NCI-H446 (cell line): ENCODE measurements around the gene PRSS56.

Source experiments
- DNase-seq, 2 experiments: peaks; one replicate each; lab custom pipeline; 2025; lab: John Stamatoyannopoulos, UW

The PRSS56 gene

DNA sequence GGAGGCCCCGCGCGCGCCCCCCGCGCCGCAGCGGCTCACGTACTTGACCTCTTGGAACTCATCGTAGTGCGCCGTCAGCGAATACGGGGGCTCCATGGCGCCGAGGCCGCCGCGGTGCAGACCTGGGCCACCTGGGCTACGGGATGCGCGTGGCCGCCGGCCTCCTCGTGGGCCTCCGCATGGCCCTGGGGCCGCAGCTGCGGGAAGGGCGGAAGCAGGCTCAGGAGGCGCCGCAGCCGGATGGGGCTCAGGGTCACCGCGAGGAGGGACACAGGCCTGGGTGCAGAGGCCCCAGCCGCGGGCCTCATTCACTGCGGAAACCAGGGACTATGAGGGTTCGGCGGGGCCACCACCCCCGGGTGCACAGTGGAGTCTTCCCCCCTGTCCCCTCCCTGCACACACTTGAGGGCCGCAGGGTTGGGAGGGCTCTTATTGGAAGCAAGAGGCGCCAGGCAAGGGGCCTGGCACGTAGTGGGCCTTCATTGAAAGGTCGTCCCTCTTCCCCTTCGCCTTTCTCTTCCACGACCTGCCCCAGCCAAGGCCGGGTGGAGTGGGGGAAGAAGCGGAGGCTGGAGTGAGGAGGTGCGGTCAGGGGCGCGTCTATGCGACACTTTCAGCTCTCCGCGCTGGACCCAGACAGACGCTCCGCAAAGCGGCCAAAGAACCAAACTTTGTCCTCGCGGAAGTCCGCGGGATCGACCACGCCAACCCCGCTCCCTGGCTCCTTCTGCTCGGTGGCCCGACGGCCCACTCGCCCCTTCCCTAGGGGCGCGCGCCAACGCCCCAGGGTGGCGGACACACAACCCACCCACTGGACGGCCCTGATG is 33.4 kb upstream of the PRSS56 start:
- no peak for DNase-seq

DNA sequence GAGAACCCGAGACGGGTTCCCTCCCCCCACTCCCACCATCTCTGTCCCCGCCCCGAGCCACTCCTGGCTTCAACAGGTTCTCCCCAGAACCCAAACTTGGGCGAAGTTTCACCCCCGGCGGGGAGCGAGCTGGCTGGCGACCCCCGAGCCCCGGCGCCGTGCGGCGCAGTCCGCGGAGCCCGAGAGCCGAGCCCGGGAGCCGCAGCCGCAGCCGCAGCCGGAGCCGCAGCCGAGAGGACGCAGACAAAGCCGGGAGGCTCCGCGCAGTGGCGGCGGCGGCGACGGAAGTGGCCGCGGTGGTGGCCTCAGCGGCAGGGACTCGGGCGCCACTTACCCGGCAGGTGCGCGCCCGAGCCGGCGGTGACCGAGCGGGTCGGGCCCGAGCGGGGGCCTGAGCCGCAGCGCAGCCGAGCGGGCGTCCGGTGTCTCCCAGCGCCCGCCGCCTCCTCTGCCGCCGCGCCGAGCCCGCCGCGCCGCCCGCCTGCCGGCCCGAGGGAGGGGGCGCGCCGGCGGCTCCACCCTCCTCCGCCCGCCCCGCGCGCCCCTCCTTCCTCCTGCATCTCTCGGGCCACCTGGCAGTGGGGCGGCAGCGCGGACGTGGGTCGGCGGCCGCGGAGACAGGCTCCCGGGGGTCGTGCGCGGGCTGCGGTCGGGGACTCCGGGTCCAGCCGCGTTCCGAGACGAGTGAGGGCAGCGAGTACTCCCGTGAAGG is 32.6 kb upstream of the PRSS56 start, which contains the start of gene ECEL1:
Gene ECEL1 (minus strand): TSS at position 450 of the 712 bp plus-strand sequence. CDS start 1,181 bp downstream, outside the sequence.
- no peak for DNase-seq

DNA sequence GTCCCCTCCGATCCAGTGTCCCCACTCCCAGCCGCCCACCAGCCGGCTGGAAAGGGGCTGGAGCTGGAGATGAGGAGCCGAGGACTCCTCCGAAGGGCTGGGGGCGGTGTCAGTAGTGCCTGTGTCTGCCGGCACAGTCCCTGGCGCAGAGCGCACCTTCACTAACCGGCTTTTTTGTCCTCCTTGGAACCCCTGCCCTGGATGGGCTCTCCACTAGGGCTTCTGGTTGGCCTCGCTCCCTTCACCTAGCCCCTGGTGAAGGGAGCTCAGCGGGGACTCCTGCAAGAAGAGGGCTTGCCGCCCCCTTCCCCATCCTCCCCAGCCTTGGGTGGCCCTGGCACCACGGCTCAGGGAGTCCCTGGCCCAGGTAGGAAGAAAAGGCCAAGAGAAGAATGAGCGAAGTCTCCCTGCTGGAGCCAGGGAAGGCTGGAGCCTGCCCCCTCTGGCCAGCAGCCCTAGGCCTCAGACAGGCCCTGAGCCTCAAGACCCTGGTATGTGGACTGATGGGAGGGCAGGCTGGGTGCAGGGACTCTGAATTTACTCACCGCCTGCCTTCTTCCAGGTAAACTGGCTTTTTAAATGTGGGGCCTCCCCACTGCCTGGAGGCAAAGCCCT is 32.0 kb upstream of the PRSS56 start:
- DNase-seq, result no peak

GRCh38 chr2:232488721-232489300 is 31.4 kb upstream of the PRSS56 start:
- DNase-seq, result no peak

DNA sequence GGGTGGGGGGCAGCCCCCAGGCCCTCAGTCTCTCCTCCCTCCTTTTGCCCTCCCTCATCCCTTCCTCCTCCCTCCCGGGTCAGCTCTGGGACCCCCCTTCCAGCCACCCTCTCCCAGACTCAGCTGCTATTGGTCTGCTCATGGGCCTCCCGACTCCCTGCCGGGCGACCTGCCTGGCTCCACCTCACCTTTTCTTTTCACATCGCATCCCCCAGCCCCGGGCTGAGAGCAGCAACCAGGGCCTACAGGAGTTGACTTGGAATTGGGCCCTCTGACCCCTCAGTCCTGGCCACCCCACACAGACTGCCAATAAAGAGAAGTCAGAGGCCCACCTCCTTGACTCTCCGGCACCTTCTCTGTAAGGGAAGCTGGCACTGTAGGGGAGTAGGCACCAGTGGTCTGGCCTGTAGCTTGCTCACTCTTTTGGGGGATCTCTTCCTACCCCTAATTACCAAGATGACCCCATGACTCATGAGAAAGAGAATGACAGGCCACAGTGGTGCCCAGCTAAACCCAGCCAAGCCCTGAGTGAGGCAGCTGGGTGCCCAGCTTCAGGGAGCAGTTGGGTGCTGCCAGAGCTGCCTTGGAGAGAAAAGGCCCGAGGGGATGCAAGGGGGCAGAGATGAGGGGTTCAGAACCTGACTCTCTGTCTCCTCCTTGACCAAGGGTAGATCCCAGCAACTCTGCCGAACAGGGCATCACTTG is 30.5 kb upstream of the PRSS56 start:
- no peak for DNase-seq

GRCh38 chr2:232490221-232491138 is 29.7 kb upstream of the PRSS56 start:
- no peak for DNase-seq

- DNase-seq, result no peak
Observed at GRCh38 chr2:232491139-232491780, 28.9 kb upstream of the PRSS56 start.

- DNase-seq, result no peak
Observed at GRCh38 chr2:232492236-232492848, 27.8 kb upstream of the PRSS56 start.

GRCh38 chr2:232492963-232493700 is 27.1 kb upstream of the PRSS56 start:
- no peak for DNase-seq

DNA sequence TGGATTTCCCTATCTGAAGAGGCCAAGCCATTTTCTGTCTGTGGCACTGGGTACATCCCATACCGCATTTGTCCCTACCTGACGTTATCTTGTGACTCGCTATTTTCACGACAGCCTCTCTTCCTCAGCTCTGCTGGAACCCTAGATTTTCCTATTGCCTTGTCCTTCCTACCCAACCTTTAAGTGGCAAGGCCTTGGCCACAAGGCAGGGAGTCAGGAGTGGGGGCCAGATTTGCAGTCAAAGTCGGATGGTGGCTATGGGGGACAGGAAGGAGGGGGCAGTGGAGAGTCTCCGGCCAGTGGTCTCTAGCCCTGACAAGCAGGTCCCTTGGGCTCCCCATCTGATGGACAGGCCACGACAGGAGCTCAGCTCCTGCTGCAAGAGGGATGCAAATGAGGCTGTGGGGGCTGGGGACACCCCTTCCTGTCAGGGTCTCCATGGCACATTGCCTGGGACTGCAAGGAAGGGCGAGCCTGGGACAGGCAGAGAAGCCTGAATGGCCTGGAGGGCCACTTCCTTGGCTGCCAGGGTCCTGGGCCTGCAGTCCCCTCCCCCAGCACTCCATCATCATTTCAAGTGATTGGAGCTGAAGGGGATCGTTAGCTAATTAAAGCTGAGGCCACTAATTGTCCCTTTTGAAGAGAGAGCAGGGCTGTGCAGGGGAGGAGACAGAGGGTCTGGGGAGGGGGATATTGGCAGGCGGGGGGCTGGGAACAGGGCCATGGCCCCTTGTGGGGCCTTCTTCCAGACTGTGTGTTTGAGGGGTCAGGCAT is 26.3 kb upstream of the PRSS56 start:
- DNase-seq, result no peak

GRCh38 chr2:232494542-232494941 is 25.6 kb upstream of the PRSS56 start:
- DNase-seq, result no peak

GRCh38 chr2:232495292-232495691 is 24.9 kb upstream of the PRSS56 start:
- DNase-seq, result no peak

- no peak for DNase-seq
Observed at GRCh38 chr2:232496501-232497270, 23.5 kb upstream of the PRSS56 start.

GRCh38 chr2:232497348-232497747 is 22.8 kb upstream of the PRSS56 start:
- DNase-seq, result no peak

DNA sequence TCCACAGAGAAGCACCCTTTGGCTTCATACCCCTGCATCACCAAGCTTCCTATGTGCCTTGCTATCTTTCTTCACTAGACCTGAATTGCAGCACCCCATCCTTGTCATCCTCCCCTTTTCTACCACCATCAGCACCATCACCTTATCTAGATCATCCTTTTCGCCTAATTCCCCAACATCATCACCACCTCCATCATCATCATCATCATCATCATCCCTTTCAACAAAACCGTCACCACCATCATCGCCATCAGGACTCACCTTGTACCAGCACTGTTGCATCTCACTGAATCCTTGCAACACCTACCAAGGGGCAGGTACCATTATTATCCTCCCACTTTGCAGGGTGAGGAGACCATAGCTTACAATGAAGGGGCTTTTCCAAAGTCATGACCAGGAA is 21.7 kb upstream of the PRSS56 start:
- DNase-seq, result no peak

DNA sequence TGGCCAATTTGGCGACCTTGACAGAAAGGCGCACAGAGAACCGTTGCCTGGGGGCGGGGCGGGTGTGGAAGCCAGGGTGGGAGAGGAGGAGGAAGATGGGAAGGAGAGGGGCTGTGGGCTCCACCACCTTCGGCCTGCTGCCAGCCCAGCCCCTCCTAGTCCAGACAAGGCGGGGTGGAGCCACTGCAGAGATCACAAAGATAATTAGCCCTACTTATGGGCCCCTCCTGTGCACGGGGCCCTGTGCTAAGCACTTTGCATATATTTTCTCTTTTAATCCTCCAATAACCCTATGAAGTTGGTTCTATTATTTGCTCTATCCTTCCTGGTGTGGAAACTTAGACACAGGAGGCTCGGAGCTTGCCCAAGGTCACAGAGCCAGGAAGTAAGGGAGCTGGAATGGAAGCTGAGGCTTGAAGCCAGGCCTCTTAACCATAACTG is 18.8 kb upstream of the PRSS56 start:
- DNase-seq, result no peak

DNA sequence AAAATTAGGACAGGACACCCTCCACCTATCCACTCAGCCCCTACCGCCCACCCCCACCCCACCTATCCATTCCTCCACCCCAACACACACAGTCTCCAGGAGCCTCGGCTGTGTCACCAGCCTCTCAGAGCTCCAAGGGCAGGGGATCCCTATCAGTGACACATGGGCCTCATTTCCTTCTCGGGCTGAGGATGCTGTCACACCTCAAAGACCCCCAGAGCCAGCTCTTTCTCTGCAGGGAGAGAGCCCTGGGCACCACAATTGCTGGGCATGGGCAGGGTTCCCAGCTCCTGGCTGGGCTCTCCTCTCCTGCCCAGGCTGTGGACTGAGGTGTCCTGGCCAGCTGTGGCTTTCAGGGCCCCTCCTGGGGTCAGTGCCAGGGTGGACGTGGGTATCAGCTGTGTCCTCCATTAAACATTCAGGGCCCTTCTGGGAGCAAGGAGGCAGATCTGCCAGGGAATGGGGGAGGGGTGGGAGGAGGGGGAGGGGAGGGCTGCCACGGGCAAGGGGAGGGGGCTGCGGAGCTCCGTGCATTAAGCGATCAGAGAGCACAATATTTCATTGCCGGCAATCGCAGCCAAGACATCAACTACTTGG is 18.3 kb upstream of the PRSS56 start:
- DNase-seq, result no peak
